H1 (cell line): Measurements from ENCODE around the gene SOX8. TPM values are rescaled to one million over a fixed set of nuclear protein-coding genes. Genes with fewer than 3 reads are reported as not detected.

Experiments
- ASH2L ChIP-seq: fragments of 200-600, 300-600 bp; sonication (generic); IDR thresholded peaks from one replicate; pipeline ENCODE4 v1.7.1; 2017; ENCODE audit warnings: low read length
- ATF2 ChIP-seq: IDR thresholded peaks from 2 replicates; pipeline ENCODE4 v1.6.1; 2012; ENCODE audit warnings: low read length, inconsistent platforms
- BACH1 ChIP-seq: IDR thresholded peaks from 2 replicates; pipeline ENCODE4 v1.6.1; 2012; ENCODE audit warnings: low read length, improper control_type of control experiment
- BRCA1 ChIP-seq: IDR thresholded peaks from 2 replicates; pipeline ENCODE4 v1.6.1; 2012; ENCODE audit warnings: low read depth, low read length, improper control_type of control experiment
- CHD7 ChIP-seq: fragments of 300-600 bp; sonication (generic); IDR thresholded peaks from 2 replicates; pipeline ENCODE4 v1.7.1; 2012; ENCODE audit warnings: low read length, moderate library complexity, mild to moderate bottlenecking, inconsistent platforms; ENCODE audit not compliant: insufficient replicate concordance
- CTCF ChIP-seq, 3 experiments: IDR thresholded peaks; 1 replicate in 2 of 3; 2 replicates in 1 of 3; pipeline versions ENCODE4 v1.5.1 to v1.6.1; 2011; ENCODE audit warnings: low read length in 3 of 3, mild to moderate bottlenecking in 3 of 3, inconsistent platforms in 2 of 3, low read depth in 1 of 3, moderate library complexity in 1 of 3; ENCODE audit not compliant: insufficient read depth in 1 of 3; ENCODE audit errors: control extremely low read depth in 1 of 3
- TAF1 ChIP-seq: IDR thresholded peaks from 2 replicates; pipeline ENCODE4 v1.6.1; 2011; ENCODE audit warnings: mild to moderate bottlenecking, low read depth, low read length
- polyA plus RNA-seq, 7 experiments: library from polyadenylated mRNA; depleted of rRNA in 3 of 7; stranded (reverse) in 5 of 7; unstranded in 2 of 7; fragments of >200 nt in 5 of 7; fragments of 200-250 nt in 2 of 7; gene quantifications; 1 replicate in 5 of 7; 2 replicates in 1 of 7; 4 replicates in 1 of 7; pipeline versions ENCODE4 v1.2.1 to v1.2.3, GENCODE V29; 2011 to 2013; ENCODE audit warnings: missing spikeins in 2 of 7, mixed read lengths in 2 of 7
- total RNA-seq: library from RNA; stranded (reverse); fragmentation: NEBNext Ultra II Directional; extraction: Animal tissue kit (Norgen Biotek cat#: 25700); gene quantifications from 2 replicates; pipeline ENCODE4 v1.2.1, GENCODE V29; 2021

SOX8 gene
- total and polyA plus RNA-seq, 2 of the 8 experiments (the other 6 are each of a cell fraction or from before 2014, with no cell fraction given) = 2.2 to 5.7 TPM

GRCh38 chr16:974611-975261 is 6.8 kb upstream of the SOX8 start (continued):
- TF ChIP-seq CTCF (IDR thresholded peaks at IDR 0.05; ENCODE audit: control extremely low read depth in 1 of 3, insufficient read depth in 1 of 3, low read depth in 1 of 3, low read length in 3 of 3) = no peak
- no peak for TF ChIP-seq ASH2L
- no peak for TF ChIP-seq CHD7
- no peak for TF ChIP-seq ATF2
- TF ChIP-seq TAF1 = no peak
- no peak for TF ChIP-seq BRCA1
- no peak for TF ChIP-seq BACH1
